ENCODE results near the gene ACSS3. TPM values are rescaled to one million over a fixed set of nuclear protein-coding genes. Genes with fewer than 3 reads are reported as not detected.

Gene ACSS3
- total RNA-seq, 1 donor from 2014 or later = 18.7 TPM

- no peak for TF ChIP-seq CTCF (IDR thresholded peaks at IDR 0.05; ENCODE audit: unreplicated experiment)
- Mint-ChIP-seq H3K4me3 (ENCODE audit: unreplicated experiment) (no peak overlapping the region), H3K4me1 (ENCODE audit: unreplicated experiment) (peaks cover 35% of the 10 kb centered on the region), H3K36me3 (ENCODE audit: low read depth, unreplicated experiment) (no peaks in the 10 kb centered on the region), H3K9me3 (ENCODE audit: unreplicated experiment) (no peaks in the 10 kb centered on the region), H3K27ac (ENCODE audit: unreplicated experiment) (no peak overlapping the region), H3K27me3 (ENCODE audit: unreplicated experiment) (no peaks in the 10 kb centered on the region)
- DNase-seq (ENCODE audit: low spot score) = no peak
Measured at GRCh38 chr12:81080431-81080983, 2.6 kb downstream of the ACSS3 start.

GRCh38 chr12:81081726-81082125, 3.8 kb downstream of the ACSS3 start:
- H3K36me3 Mint-ChIP-seq (ENCODE audit: low read depth, unreplicated experiment) = no peaks in the 10 kb centered on the region
- no peak overlapping the region for H3K4me3 Mint-ChIP-seq (ENCODE audit: unreplicated experiment)
- no peak for TF ChIP-seq CTCF (IDR thresholded peaks at IDR 0.05; ENCODE audit: unreplicated experiment)
- no peaks in the 10 kb centered on the region for H3K27me3 Mint-ChIP-seq (ENCODE audit: unreplicated experiment)
- DNase-seq (ENCODE audit: low spot score) = no peak
- no peak overlapping the region for H3K27ac Mint-ChIP-seq (ENCODE audit: unreplicated experiment)
- H3K9me3 Mint-ChIP-seq (ENCODE audit: unreplicated experiment) = no peaks in the 10 kb centered on the region
- H3K4me1 Mint-ChIP-seq (ENCODE audit: unreplicated experiment) = peaks cover 35% of the 10 kb centered on the region

GRCh38 chr12:81083018-81083417, 5.1 kb downstream of the ACSS3 start:
- peaks cover 32% of the 10 kb centered on the region for H3K4me1 Mint-ChIP-seq (ENCODE audit: unreplicated experiment)

GRCh38 chr12:81083906-81084513, 6.1 kb downstream of the ACSS3 start:
- no peaks in the 10 kb centered on the region for H3K9me3 Mint-ChIP-seq (ENCODE audit: unreplicated experiment)
- peaks cover 25% of the 10 kb centered on the region for H3K4me1 Mint-ChIP-seq (ENCODE audit: unreplicated experiment)
- H3K27me3 Mint-ChIP-seq (ENCODE audit: unreplicated experiment) = no peaks in the 10 kb centered on the region
- H3K27ac Mint-ChIP-seq (ENCODE audit: unreplicated experiment) = no peak overlapping the region
- no peak for TF ChIP-seq CTCF (IDR thresholded peaks at IDR 0.05; ENCODE audit: unreplicated experiment)
- no peak overlapping the region for H3K4me3 Mint-ChIP-seq (ENCODE audit: unreplicated experiment)
- no peak for DNase-seq (ENCODE audit: low spot score)
- H3K36me3 Mint-ChIP-seq (ENCODE audit: low read depth, unreplicated experiment) = no peaks in the 10 kb centered on the region

More at GRCh38 chr12:81083018-81083417, 5.1 kb downstream of the ACSS3 start:
- Mint-ChIP-seq H3K4me3 (ENCODE audit: unreplicated experiment) (no peak overlapping the region), H3K27ac (ENCODE audit: unreplicated experiment) (no peak overlapping the region), H3K36me3 (ENCODE audit: low read depth, unreplicated experiment) (no peaks in the 10 kb centered on the region), H3K27me3 (ENCODE audit: unreplicated experiment) (no peaks in the 10 kb centered on the region), H3K9me3 (ENCODE audit: unreplicated experiment) (no peaks in the 10 kb centered on the region)
- no peak for TF ChIP-seq CTCF (IDR thresholded peaks at IDR 0.05; ENCODE audit: unreplicated experiment)
- no peak for DNase-seq (ENCODE audit: low spot score)

GRCh38 chr12:81084811-81085350, 7.0 kb downstream of the ACSS3 start:
- no peak for TF ChIP-seq CTCF (IDR thresholded peaks at IDR 0.05; ENCODE audit: unreplicated experiment)
- Mint-ChIP-seq H3K36me3 (ENCODE audit: low read depth, unreplicated experiment) (no peaks in the 10 kb centered on the region), H3K9me3 (ENCODE audit: unreplicated experiment) (no peaks in the 10 kb centered on the region), H3K27me3 (ENCODE audit: unreplicated experiment) (no peaks in the 10 kb centered on the region), H3K27ac (ENCODE audit: unreplicated experiment) (no peak overlapping the region), H3K4me3 (ENCODE audit: unreplicated experiment) (no peak overlapping the region), H3K4me1 (ENCODE audit: unreplicated experiment) (peaks cover 17% of the 10 kb centered on the region)
- no peak for DNase-seq (ENCODE audit: low spot score)
